Measurements from ENCODE around the gene ITGB4.

The ITGB4 gene

GRCh38 chr17:75719732-75720131, 1.5 kb upstream of the ITGB4 start:
- Histone ChIP-seq H3K27me3 (replicated peaks; ENCODE audit: insufficient read depth, low read length) (0 out of 2 replicates have a peak, but pooled peaks cover 13% of the 10 kb centered on the region), H3K9me2 (replicated peaks; ENCODE audit: insufficient read depth, low read length) (no peaks in the 10 kb centered on the region)
- no peak for TF ChIP-seq EZH2 (optimal IDR thresholded peaks at IDR 0.05; ENCODE audit: low read depth, low read length)
- no peak for TF ChIP-seq EZH2phosphoT487 (IDR thresholded peaks at IDR 0.05; ENCODE audit: low read length)
- TF ChIP-seq CTCF (IDR thresholded peaks at IDR 0.05; ENCODE audit: low read length) = no peak

GRCh38 chr17:75721463-75722011, 278 bp downstream of the ITGB4 start:
- peaks cover 9% of the 10 kb centered on the region; the same call in 1 of the 2 replicates for H3K4me1 ChIP-seq (ENCODE audit: low read length)
- H3K27me3 ChIP-seq (replicated peaks; ENCODE audit: insufficient read depth, low read length) = 0 out of 2 replicates have a peak, but pooled peaks cover 13% of the 10 kb centered on the region
- H3K27ac ChIP-seq (ENCODE audit: low read length) = no peak overlapping the region
- peak overlapping the region; percentile 86 for H3K4me2 ChIP-seq (ENCODE audit: low read depth, low read length)
- no peak for TF ChIP-seq EZH2phosphoT487 (IDR thresholded peaks at IDR 0.05; ENCODE audit: low read length)
- no peak for TF ChIP-seq EZH2 (optimal IDR thresholded peaks at IDR 0.05; ENCODE audit: low read depth, low read length)
- peak; percentile 5; the same call in 1 of the 2 replicates for TF ChIP-seq CTCF (IDR thresholded peaks at IDR 0.05; ENCODE audit: low read length)
- H3K4me3 ChIP-seq (ENCODE audit: low read length) = peak overlapping the region; percentile 70
- no peaks in the 10 kb centered on the region for H3K9me2 ChIP-seq (replicated peaks; ENCODE audit: insufficient read depth, low read length)
- no peaks in the 10 kb centered on the region for H3F3A ChIP-seq (ENCODE audit: insufficient read depth, low read length)
- no peaks in the 10 kb centered on the region for H4K20me1 ChIP-seq (ENCODE audit: insufficient read depth, low read length)
- H3K9me3 ChIP-seq (replicated peaks; ENCODE audit: insufficient read depth, low read length) = no peaks in the 10 kb centered on the region
- DNase-seq = no peak
- peak overlapping the region; percentile 61; the same call in 1 of the 2 replicates for H3K9ac ChIP-seq (ENCODE audit: low read length)
- no peaks in the 10 kb centered on the region for H3K36me3 ChIP-seq (replicated peaks; ENCODE audit: insufficient read depth, low read length)
- H3K79me2 ChIP-seq (ENCODE audit: low read length) = no peaks in the 10 kb centered on the region
- peak overlapping the region; percentile 90 for H2AFZ ChIP-seq (ENCODE audit: low read length)

More at GRCh38 chr17:75719732-75720131, 1.5 kb upstream of the ITGB4 start:
- H3K4me3 ChIP-seq (ENCODE audit: low read length) = no peak overlapping the region
- DNase-seq = no peak
- H3K4me1 ChIP-seq (ENCODE audit: low read length) = peaks cover 9% of the 10 kb centered on the region; the same call in 1 of the 2 replicates
- H3K9ac ChIP-seq (ENCODE audit: low read length) = no peak overlapping the region
- H3K27ac ChIP-seq (ENCODE audit: low read length) = no peak overlapping the region
- no peaks in the 10 kb centered on the region for H4K20me1 ChIP-seq (ENCODE audit: insufficient read depth, low read length)
- no peak overlapping the region for H2AFZ ChIP-seq (ENCODE audit: low read length)
- H3K9me3 ChIP-seq (replicated peaks; ENCODE audit: insufficient read depth, low read length) = no peaks in the 10 kb centered on the region
- no peaks in the 10 kb centered on the region for H3K79me2 ChIP-seq (ENCODE audit: low read length)
- H3K36me3 ChIP-seq (replicated peaks; ENCODE audit: insufficient read depth, low read length) = no peaks in the 10 kb centered on the region
- H3K4me2 ChIP-seq (ENCODE audit: low read depth, low read length) = no peak overlapping the region
- H3F3A ChIP-seq (ENCODE audit: insufficient read depth, low read length) = no peaks in the 10 kb centered on the region

DNA sequence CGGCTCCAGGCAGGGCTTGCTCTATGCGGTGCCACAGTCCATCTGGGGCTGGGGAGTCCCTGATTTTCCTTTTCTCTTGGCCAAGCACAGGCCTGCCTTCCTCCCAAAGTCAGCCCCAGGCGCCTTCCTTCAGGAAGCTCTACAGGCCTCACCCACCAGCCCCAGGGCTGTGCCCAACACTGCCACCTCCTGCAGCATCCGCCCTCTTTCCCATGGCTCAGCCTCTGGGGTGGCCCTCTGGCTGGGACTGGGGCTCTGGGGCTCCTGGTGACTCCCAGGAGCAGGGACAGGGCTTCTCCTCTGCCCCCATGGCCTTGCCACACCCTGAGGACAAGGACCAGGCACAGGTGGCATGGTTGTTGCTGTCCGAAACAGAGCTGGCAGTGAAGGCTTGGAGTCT, 817 bp downstream of the ITGB4 start:
- DNase-seq = no peak
- H3K4me1 ChIP-seq (ENCODE audit: low read length) = peaks cover 9% of the 10 kb centered on the region; the same call in 1 of the 2 replicates
- no peaks in the 10 kb centered on the region for H4K20me1 ChIP-seq (ENCODE audit: insufficient read depth, low read length)
- no peak overlapping the region for H3K9ac ChIP-seq (ENCODE audit: low read length)
- H3K9me2 ChIP-seq (replicated peaks; ENCODE audit: insufficient read depth, low read length) = no peaks in the 10 kb centered on the region
- H3K4me3 ChIP-seq (ENCODE audit: low read length) = 0 out of 2 replicates have a peak overlapping the region, but pooled peaks have one; percentile 70
- H3K9me3 ChIP-seq (replicated peaks; ENCODE audit: insufficient read depth, low read length) = no peaks in the 10 kb centered on the region
- H2AFZ ChIP-seq (ENCODE audit: low read length) = no peak overlapping the region
- H3K4me2 ChIP-seq (ENCODE audit: low read depth, low read length) = peak overlapping the region; percentile 86; the same call in 1 of the 2 replicates
- no peaks in the 10 kb centered on the region for H3F3A ChIP-seq (ENCODE audit: insufficient read depth, low read length)
- no peak overlapping the region for H3K27ac ChIP-seq (ENCODE audit: low read length)
- H3K79me2 ChIP-seq (ENCODE audit: low read length) = no peaks in the 10 kb centered on the region
- 0 out of 2 replicates have a peak, but pooled peaks cover 13% of the 10 kb centered on the region for H3K27me3 ChIP-seq (replicated peaks; ENCODE audit: insufficient read depth, low read length)
- TF ChIP-seq EZH2phosphoT487 (IDR thresholded peaks at IDR 0.05; ENCODE audit: low read length) (no peak), CTCF (IDR thresholded peaks at IDR 0.05; ENCODE audit: low read length) (no peak)
- no peaks in the 10 kb centered on the region for H3K36me3 ChIP-seq (replicated peaks; ENCODE audit: insufficient read depth, low read length)
